GM18861 (cell line): ENCODE measurements around the gene MAT1A.
"Not testable (repeated sequence)": the region's sequence is repeated elsewhere in the genome, so short reads cannot be mapped to it uniquely, and the experiment has no call there.

ENCODE experiments used
- ATAC-seq: cut with Tn5 transposase; IDR thresholded peaks from one replicate; pipeline ENCODE4 v1.9.1; 2021; ENCODE audit not compliant: unreplicated experiment

MAT1A gene

DNA sequence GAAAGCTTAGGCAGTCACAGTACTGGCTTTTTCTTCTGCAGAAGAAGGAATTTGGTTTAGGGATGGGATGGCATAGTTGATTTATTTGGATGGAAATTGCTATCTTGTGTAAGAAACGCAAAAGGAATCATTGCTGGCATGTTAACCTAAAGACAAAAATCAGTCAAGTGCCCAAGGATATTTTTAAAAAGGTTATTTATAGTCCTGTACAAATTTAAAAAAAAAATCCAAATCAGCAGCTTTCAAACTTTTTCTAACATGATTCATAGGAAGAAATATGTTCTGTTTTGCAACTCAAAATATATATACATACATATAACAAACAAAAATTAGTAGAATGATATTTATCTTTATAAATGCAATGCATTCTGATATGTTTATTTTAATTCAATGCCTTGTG is 55.6 kb downstream of the MAT1A start:
- ATAC-seq: not testable (repeated sequence)

DNA sequence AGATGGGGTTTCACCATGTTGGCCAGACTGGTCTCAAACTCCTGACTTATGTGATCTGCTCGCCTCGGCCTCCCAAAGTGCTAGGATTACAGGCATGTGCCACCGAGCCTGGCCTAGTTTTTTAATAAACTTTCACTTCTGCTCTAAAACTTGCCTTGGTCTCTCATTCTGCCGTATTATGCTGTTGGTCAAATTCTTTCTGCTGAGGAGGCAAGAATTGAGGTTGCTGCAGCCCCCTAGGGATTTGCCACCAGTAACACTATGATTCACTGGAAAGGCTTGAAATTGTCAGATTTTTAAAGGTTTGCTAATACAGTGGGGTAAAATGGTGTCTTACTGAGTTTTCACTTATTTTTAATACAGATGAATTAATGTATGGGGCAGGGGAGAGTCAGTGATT is 62.7 kb downstream of the MAT1A start:
- peak; percentile 92 for ATAC-seq

DNA sequence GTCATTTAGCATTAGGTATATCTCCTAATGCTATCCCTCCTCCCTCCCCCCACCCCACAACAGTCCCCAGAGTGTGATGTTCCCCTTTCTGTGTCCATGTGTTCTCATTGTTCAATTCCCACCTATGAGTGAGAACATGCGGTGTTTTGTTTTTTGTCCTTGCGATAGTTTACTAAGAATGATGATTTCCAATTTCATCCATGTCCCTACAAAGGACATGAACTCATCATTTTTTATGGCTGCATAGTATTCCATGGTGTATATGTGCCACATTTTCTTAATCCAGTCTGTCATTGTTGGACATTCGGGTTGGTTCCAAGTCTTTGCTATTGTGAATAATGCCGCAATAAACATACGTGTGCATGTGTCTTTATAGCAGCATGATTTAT is 66.4 kb downstream of the MAT1A start:
- ATAC-seq: not testable (repeated sequence)
